Activated CD8-positive, alpha-beta memory T cell treated with anti-CD3 and anti-CD28 coated beads, Interleukin-2, amount 50 U/mL, for 1 hour (primary cell): Measurements from ENCODE around the gene PCP4.

Experiments used
- DNase-seq: peaks from one replicate; pipeline ENCODE4 v3.0.0-alpha.2; 2020; ENCODE audit errors: extremely low read depth

Gene PCP4

GRCh38 chr21:39972976-39973770 is 105.9 kb downstream of the PCP4 start:
- no peak for DNase-seq

DNA sequence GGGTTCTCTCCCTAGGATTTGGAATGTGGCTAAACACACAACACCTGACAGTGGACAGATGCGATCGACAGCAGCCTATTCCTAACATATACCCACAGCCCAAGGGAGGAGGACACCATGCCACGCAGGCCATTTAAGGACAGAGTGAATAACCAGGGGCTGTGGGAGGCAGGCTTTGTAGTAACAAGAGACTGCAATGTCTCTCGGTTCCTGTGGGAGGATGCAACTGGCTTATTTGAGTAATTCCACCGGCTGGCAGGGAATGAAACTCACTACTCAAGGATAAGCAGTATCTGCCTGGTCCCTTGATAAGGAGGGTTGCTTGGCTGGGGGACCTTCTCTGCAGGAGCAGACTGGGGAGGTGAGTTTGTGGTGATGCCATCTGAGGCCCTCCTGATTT is 109.6 kb downstream of the PCP4 start:
- DNase-seq = no peak
